NCI-H2107 treated with DMSO at 0.1 percent for 48 hours (cell line): ENCODE measurements around the gene PTPN9.

Experiments used
- DNase-seq: peaks from one replicate; lab custom pipeline; 2025; ENCODE audit not compliant: unreplicated experiment; lab: John Stamatoyannopoulos, UW

The PTPN9 gene

GRCh38 chr15:75425966-75426500, 153.1 kb downstream of the PTPN9 start:
- no peak for DNase-seq

DNA sequence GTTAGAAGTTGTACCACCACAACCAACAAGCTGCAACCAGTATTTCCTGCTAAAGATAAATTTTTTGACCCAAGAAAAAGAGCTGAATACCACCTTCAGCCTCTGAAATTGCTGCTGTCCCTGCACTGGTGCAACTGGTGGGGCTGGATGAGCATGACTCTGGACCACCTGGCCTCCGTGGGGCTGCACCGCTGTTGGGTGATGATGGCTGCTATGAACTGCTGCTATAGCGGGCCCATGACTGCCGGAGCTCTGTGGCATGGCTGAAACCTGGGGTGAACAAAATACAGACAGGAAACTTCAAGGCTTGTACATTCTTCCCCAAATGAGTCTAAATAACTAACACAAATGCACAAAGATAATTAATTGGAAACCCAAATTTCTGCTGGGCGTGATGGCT, 156.6 kb downstream of the PTPN9 start:
- no peak for DNase-seq

- no peak for DNase-seq
Measured at GRCh38 chr15:75420698-75421097, 158.4 kb downstream of the PTPN9 start.

DNA sequence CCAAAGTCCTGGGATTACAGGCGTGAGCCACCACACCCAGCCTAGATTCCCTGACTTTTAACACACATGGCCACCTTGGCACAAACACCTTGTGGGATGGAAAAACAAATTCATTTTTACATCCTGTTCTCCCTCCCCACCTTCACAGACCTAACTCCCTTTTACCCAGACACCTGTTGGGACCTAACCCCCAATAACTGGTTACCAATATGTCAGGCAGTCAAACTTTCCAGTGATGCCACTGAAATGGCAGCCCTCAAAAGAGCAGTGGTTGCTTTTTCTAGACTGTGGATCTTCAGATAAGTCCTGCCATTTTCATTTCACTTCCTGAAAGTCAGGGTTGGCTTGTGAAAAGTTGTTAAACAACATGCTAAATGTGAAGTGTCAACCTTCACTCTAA, 162.5 kb downstream of the PTPN9 start:
- no peak for DNase-seq
